ENCODE results near the gene PSMB1.

Gene PSMB1

GRCh38 chr6:170552765-170553533 is at the start of gene PSMB1:
Gene PSMB1, minus strand, starts transcription at chr6:170553307. Its CDS starts 65 bp downstream, at chr6:170553242.
- Mint-ChIP-seq H3K4me3 (no peak within 1 kb of the TSS), H3K4me1 (peaks cover 22 to 42% of the 10 kb centered on the region in 2 donors), H3K9me3 (no peaks in the 10 kb centered on the region), H3K27ac (no peak within 1 kb of the TSS), H3K27me3 (no peaks in the 10 kb centered on the region), H3K36me3 (peaks cover 29 to 30% of the 10 kb centered on the region in 2 donors)
- DNase-seq (peak; percentile 85), ATAC-seq (replicated peaks) (peak; percentile 58 to 62)

- Mint-ChIP-seq H3K9me3 (peaks cover 12 to 13% of the 10 kb centered on the region in 2 donors), H3K27ac (no peak overlapping the region), H3K4me1 (no peaks in the 10 kb centered on the region), H3K27me3 (peaks cover 21 to 51% of the 10 kb centered on the region in 2 donors), H3K4me3 (no peak overlapping the region), H3K36me3 (peaks cover 3% of the 10 kb centered on the region in 2 donors)
- DNase-seq (no peak), ATAC-seq (replicated peaks) (no peak)
Observed at GRCh38 chr6:170597278-170597677, 44.2 kb upstream of the PSMB1 start.

- H3K27ac Mint-ChIP-seq, result no peak overlapping the region
- peaks cover 21 to 60% of the 10 kb centered on the region in 2 donors for H3K27me3 Mint-ChIP-seq
- peaks cover 19 to 21% of the 10 kb centered on the region in 2 donors for H3K9me3 Mint-ChIP-seq
- ATAC-seq (replicated peaks) (no peak), DNase-seq (no peak)
- H3K4me1 Mint-ChIP-seq, result no peaks in the 10 kb centered on the region
- H3K36me3 Mint-ChIP-seq, result peaks cover 3% of the 10 kb centered on the region in 2 donors
- no peak overlapping the region for H3K4me3 Mint-ChIP-seq
Observed at GRCh38 chr6:170596426-170596825, 43.3 kb upstream of the PSMB1 start.

GRCh38 chr6:170590725-170591124 is 37.6 kb upstream of the PSMB1 start:
- peaks cover 28 to 29% of the 10 kb centered on the region in 2 donors for H3K9me3 Mint-ChIP-seq
- peaks cover 16 to 50% of the 10 kb centered on the region in 2 donors for H3K27me3 Mint-ChIP-seq
- no peak for ATAC-seq (replicated peaks)
- no peak overlapping the region for H3K27ac Mint-ChIP-seq
- H3K36me3 Mint-ChIP-seq, result peaks cover 8 to 12% of the 10 kb centered on the region in 2 donors
- DNase-seq, result no peak
- H3K4me3 Mint-ChIP-seq, result no peak overlapping the region
- H3K4me1 Mint-ChIP-seq, result no peaks in the 10 kb centered on the region

GRCh38 chr6:170584954-170585498 is 31.9 kb upstream of the PSMB1 start:
- Mint-ChIP-seq H3K4me3 (peak overlapping the region; percentile 100), H3K9me3 (peaks cover 0 to 4% of the 10 kb centered on the region in 2 donors), H3K4me1 (peaks cover 9 to 36% of the 10 kb centered on the region in 2 donors), H3K27me3 (peaks cover 0 to 6% of the 10 kb centered on the region in 2 donors), H3K27ac (peak overlapping the region; percentile 97), H3K36me3 (peaks cover 19 to 28% of the 10 kb centered on the region in 2 donors)
- ATAC-seq (replicated peaks) (peak in 1 of 2 donors; percentile 0), DNase-seq (no peak)

GRCh38 chr6:170584181-170584953 is 31.3 kb upstream of the PSMB1 start, which contains the start of gene PDCD2:
Gene PDCD2, minus strand, starts transcription at chr6:170584637. Its CDS starts 56 bp downstream, at chr6:170584581.
- ATAC-seq (replicated peaks) (peak; percentile 96 to 97), DNase-seq (peak; percentile 92)
- peak within 1 kb of the TSS; percentile 98 for H3K27ac Mint-ChIP-seq
- H3K27me3 Mint-ChIP-seq, result no peaks in the 10 kb centered on the region
- H3K4me1 Mint-ChIP-seq, result peaks cover 9 to 36% of the 10 kb centered on the region in 2 donors
- peaks cover 22 to 29% of the 10 kb centered on the region in 2 donors for H3K36me3 Mint-ChIP-seq
- H3K4me3 Mint-ChIP-seq, result peak within 1 kb of the TSS; percentile 100
- H3K9me3 Mint-ChIP-seq, result no peaks in the 10 kb centered on the region

GRCh38 chr6:170583756-170584180 is 30.7 kb upstream of the PSMB1 start:
- Mint-ChIP-seq H3K36me3 (peaks cover 25 to 35% of the 10 kb centered on the region in 2 donors), H3K9me3 (no peaks in the 10 kb centered on the region), H3K27ac (peak overlapping the region; percentile 98), H3K4me1 (peaks cover 9 to 36% of the 10 kb centered on the region in 2 donors), H3K27me3 (no peaks in the 10 kb centered on the region), H3K4me3 (peak overlapping the region; percentile 96 to 100)
- ATAC-seq (replicated peaks) (peak in 1 of 2 donors; percentile 0), DNase-seq (no peak)

- H3K36me3 Mint-ChIP-seq, result peaks cover 22 to 40% of the 10 kb centered on the region in 2 donors
- H3K27me3 Mint-ChIP-seq, result no peaks in the 10 kb centered on the region
- ATAC-seq (replicated peaks) (no peak), DNase-seq (no peak)
- H3K4me1 Mint-ChIP-seq, result peaks cover 7 to 26% of the 10 kb centered on the region in 2 donors
- no peaks in the 10 kb centered on the region for H3K9me3 Mint-ChIP-seq
- no peak overlapping the region for H3K4me3 Mint-ChIP-seq
- no peak overlapping the region for H3K27ac Mint-ChIP-seq
Observed at GRCh38 chr6:170578909-170579308, 25.8 kb upstream of the PSMB1 start.

GRCh38 chr6:170575250-170575649 is 22.1 kb upstream of the PSMB1 start:
- Mint-ChIP-seq H3K9me3 (no peaks in the 10 kb centered on the region), H3K36me3 (peaks cover 20 to 29% of the 10 kb centered on the region in 2 donors), H3K27me3 (no peaks in the 10 kb centered on the region), H3K4me1 (no peaks in the 10 kb centered on the region), H3K27ac (no peak overlapping the region), H3K4me3 (no peak overlapping the region)
- DNase-seq (no peak), ATAC-seq (replicated peaks) (no peak)

- H3K27ac Mint-ChIP-seq, result no peak overlapping the region
- no peaks in the 10 kb centered on the region for H3K4me1 Mint-ChIP-seq
- DNase-seq (no peak), ATAC-seq (replicated peaks) (no peak)
- no peak overlapping the region for H3K4me3 Mint-ChIP-seq
- H3K9me3 Mint-ChIP-seq, result no peaks in the 10 kb centered on the region
- H3K27me3 Mint-ChIP-seq, result no peaks in the 10 kb centered on the region
- H3K36me3 Mint-ChIP-seq, result peaks cover 17 to 29% of the 10 kb centered on the region in 2 donors
Observed at GRCh38 chr6:170572704-170573466, 19.8 kb upstream of the PSMB1 start.

GRCh38 chr6:170564936-170565530 is 11.9 kb upstream of the PSMB1 start:
- H3K4me1 Mint-ChIP-seq, result peaks cover 6 to 11% of the 10 kb centered on the region in 2 donors
- no peak for ATAC-seq (replicated peaks)
- no peak overlapping the region for H3K27ac Mint-ChIP-seq
- H3K27me3 Mint-ChIP-seq, result no peaks in the 10 kb centered on the region
- peaks cover 16 to 37% of the 10 kb centered on the region in 2 donors for H3K36me3 Mint-ChIP-seq
- H3K9me3 Mint-ChIP-seq, result no peaks in the 10 kb centered on the region
- no peak for DNase-seq
- H3K4me3 Mint-ChIP-seq, result no peak overlapping the region

GRCh38 chr6:170561555-170561954 is 8.4 kb upstream of the PSMB1 start:
- Mint-ChIP-seq H3K4me3 (no peak overlapping the region), H3K4me1 (peaks cover 13 to 23% of the 10 kb centered on the region in 2 donors), H3K27me3 (no peaks in the 10 kb centered on the region), H3K36me3 (peaks cover 34 to 45% of the 10 kb centered on the region in 2 donors), H3K27ac (no peak overlapping the region), H3K9me3 (no peaks in the 10 kb centered on the region)
- no peak for ATAC-seq (replicated peaks)
- no peak for DNase-seq

GRCh38 chr6:170555305-170555704 is 2.2 kb upstream of the PSMB1 start:
- no peak overlapping the region for H3K27ac Mint-ChIP-seq

More at GRCh38 chr6:170555305-170555704, 2.2 kb upstream of the PSMB1 start:
- Mint-ChIP-seq H3K9me3 (no peaks in the 10 kb centered on the region), H3K4me3 (no peak overlapping the region), H3K27me3 (no peaks in the 10 kb centered on the region), H3K4me1 (peaks cover 16 to 29% of the 10 kb centered on the region in 2 donors), H3K36me3 (peaks cover 29 to 35% of the 10 kb centered on the region in 2 donors)
- DNase-seq (no peak), ATAC-seq (replicated peaks) (no peak)

Data from stimulated activated naive B cell treated with anti-CD40 and anti-IgM and Interleukin-4, amounts not matched to agents 10 μg/mL and 1 μg/mL and 100 μg/mL, for 72 hours (primary cell).